Stimulated activated CD4-positive, alpha-beta T cell treated with anti-CD3 and anti-CD28 coated beads, Interleukin-1b, Interleukin-23, amount 100 ng/mL, for 24 hours (primary cell): ENCODE data around the gene RLN3.
"Not testable (repeated sequence)": the region's sequence is repeated elsewhere in the genome, so short reads cannot be mapped to it uniquely, and the experiment has no call there.

Experiments used
- DNase-seq, 4 experiments: peaks; one replicate each; pipeline ENCODE4 v3.0.0-alpha.2; 2020; ENCODE audit warnings: low read depth in 4 of 4, low spot score in 1 of 4

Gene RLN3

DNA sequence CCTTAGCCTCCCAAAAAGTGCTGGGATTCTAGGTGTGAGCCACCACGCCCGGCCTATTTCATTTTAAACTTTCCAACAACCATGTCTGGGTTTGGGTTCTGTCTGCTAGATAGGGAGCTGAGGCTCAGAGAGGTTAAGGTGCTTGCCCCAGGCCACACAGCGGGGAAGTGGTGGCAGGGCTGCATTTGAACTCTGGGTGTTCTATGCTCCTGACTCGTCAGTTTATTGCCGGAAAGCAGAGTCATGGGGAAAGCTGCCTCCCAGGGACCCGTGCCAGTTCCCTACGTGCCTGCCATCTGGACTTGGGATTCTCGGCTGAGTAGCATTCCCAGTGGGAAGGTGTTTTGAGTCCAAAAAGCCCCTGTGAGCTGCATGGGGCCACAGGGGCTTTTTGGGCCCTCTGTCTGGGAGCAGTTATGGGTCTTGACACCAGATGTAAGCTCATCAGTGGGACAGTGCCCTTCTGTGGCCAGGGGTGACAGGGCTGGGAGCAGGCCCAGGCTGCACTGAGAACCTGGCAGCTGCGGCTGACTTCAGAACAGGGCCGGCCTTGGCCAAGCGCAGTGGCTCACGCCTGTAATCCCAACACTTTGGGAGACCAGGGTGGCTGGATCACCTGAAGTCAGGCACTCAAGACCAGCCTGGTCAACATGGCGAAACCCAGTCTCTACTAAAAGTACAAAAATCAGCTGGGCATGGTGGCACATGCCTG lies 32.8 kb upstream of the RLN3 start:
- DNase-seq: no peak

DNA sequence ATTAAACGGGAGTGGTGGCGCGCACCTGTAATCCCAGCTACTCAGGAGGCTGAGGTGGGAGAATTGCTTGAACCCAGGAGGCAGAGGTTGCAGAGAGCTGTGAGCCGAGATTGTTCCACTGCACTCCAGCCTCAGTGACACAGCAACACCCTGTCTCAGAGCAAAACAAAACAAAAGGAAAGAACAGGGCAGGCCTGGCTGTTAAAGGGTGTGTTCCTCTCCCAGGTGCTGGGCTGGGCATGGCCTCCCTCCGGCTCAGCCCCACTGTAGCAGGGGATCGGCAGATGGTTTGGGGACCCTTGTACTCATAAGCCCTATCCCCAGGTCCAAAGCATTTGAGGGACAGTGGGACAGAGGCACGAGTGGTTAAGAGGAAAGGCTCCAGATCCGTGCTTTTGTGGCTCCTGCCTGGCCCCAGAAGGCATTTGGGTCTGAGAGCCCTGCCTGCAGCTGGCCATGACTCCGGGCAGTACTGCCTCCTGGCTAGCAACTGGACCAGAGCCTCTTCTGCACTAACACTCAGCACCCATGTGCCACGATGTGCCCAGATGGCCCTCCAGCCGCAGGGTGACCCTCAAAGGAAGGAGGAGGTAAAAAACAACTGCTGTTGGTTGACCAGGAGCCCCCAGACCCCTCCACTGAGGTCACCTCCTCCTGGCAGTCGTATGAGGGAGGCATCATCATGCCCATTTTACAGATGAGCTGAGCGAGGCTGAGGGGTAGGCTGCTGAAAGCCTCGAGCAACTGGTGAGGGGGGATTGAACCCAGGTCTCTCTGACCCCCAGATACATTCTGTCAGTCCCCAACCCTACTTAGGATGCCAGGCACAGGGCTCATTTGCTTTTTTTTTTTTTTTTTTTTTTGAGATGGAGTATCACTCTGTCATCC lies 31.8 kb upstream of the RLN3 start:
- DNase-seq: no peak

DNA sequence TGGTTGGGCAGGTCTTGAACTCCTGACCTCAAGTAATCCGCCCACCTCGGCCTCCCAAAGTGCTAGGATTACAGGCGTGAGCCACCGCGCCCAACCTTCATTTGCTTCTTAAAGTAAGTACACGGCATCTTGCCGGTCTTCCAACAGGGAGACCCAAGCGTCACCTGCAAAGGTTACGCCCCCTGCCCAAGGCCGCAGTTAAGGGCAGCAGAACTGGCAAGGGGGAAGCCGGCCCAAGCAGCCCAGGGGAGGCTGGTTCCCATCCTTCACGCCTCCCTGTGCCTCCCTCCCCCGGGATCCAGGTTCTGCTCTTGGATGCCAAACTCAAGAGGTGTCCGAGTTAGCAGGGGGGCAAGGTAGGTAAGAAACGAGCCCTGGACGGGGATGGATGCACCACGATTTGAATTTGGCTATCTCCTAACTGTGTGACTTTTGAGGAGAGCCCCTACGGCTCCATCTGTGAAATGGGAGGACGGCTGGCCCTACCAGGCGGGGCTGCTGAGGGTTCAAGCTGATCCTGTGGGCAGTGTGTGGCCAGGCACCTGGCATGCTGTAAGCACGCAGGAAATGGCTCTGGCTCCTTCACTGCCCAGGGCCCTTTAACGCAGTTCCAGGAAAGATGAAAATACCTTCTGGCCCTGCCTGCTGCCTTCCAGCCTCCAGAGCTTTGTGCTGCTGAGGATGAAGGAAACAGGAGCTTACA lies 30.9 kb upstream of the RLN3 start:
- no peak for DNase-seq

DNA sequence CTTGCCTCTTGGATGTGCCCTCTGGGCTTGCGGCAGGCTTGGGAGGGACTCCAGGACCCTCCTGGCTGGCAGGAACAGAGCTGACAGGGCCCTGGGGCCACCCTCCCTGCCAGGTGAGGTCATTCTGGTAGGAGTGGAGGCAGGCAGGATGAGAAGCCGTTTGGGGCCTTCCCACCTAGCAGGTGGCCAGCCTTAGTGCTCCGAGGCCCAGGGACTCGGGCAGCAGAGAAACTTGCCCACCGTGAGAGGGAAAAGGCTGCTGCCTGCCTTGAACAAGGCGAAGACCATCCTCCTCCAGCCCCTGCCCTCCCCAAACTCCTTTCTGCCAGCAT lies 30.4 kb upstream of the RLN3 start:
- DNase-seq: no peak

DNA sequence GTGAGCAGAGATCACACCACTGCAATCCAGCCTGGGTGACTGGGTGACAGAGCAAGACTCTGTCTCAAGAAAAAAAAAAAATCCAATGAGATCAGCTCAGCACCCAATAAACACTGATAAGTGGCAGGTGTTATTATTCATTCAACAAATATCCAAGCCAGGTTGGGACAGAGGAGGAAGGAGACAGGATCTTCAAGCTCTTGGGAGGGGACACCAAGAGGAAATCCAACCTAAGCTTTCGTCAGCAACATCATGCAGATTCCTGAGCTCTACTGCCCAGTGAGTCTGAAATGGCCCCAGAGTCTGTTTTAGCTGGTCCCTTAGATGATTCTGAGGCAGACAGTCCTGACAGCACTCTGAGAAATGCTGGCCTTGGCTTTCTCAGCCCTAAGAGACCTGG lies 29.5 kb upstream of the RLN3 start:
- DNase-seq: no peak

DNA sequence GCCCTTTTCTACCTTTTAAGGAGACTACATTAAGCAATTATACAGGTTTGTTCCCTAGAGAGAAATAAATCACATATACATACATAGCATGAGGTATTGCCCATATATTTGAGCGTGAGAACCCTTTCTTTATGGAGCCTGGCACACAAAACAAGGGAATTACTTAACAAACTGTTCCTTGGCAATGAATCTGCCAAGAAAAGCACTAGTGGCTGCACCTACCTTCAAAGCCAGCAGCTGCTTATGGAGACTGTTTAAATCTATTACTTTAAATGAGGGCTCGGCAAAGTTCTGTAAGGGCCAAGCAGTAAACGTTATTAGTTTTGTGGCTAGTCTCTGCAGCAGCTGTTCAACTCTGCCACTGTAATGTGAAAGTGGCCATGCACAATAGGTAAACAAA lies 28.9 kb upstream of the RLN3 start:
- DNase-seq: no peak

DNA sequence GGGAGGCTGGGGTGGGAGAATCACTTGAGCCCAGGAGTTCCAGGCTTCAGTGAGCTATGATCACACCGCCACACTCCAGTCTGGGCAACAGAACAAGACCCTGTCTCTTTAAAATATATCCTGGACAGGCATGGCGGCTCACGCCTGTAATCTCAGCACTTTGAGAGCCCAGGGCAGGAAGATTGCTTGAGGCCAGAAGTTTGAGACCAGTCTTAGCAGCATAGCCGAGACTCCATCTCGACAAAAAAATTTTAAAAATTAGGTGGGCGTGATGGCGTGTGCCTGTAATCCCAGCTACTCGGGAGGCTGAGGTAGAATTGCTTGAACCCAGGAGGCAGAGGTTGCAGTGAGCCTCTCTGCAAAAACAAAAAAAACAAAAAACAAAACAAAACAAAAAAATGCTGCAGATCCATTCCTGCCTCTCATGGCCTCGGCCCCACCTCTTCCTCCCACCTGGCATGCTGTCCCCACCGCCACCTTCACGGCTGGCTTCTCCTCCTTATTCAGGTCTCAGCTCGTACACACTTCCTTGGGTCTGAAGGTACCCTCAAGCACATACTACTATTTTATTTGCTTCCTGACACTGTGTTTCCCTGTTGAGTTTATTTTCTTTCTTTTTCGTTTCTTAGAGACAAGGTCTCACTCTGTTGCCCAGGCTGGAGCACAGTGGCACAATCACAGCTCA lies 27.1 kb upstream of the RLN3 start:
- DNase-seq: no peak

DNA sequence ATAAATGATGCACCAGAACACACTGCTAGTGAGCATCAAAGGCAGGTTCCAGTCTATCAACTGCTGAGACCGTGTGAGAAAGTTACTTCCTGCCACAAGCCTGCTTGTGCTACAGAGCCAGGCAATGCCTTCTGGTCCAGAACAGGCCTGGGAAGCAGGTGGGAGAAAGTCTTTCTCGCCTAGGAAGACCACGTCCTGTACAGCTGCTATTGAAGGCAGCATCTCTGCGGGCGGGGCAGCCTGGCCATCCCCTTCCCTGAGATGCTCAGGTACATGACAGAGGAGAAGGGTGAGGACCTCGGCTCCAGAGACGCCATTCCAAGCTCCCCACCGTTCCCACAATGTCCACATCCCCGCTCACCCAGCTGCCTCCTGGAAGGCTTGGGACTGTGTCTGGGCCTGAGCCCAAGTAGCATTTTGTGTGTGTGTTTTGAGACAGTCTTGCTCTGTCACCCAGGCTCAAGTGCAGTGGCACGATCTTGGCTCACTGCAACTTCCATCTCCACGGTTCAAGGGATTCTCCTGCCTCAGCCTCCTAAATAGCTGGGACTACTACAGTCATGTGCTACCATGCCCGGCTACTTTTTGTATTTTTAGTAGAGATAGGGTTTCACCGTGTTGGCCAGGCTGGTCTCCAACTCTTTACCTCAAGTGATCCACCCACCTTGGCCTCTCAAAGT lies 25.2 kb upstream of the RLN3 start:
- DNase-seq: no peak

DNA sequence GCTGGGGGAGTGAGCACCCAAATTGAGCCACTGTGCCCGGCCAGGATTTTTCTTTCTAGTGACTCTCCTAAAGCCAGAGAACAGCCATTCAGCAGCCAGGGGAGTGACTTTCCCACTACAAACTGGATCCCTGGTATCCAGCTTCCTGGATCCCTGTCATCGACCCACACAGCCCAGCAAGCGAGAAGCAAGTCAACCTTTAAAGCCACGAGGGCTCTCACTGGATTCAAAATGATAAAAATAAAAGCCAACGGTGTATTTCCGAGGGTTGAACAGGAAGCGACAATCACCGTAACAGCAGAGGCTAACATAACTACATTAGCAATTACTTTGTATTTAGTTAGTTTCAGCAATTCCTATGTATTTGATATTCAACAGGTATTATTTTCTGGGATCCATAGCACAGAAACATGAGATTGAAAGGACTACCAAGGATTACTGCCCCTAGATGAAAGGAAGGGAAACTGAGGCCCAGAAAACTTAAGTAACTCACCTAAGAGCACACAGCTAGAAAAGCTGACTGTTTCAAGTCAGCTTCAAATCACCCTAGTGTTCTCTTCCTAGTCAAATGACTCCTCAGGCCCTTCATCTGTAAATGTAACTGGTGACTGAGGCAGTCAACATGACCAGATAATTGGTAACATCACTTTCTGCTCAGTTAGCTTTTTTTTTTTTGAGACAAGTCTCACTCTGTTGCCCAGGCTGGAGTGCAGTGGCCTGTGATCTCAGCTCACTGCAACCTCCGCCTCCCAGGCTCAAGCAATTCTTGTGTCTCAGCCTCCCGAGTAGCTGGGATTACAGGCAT lies 24.5 kb upstream of the RLN3 start:
- no peak for DNase-seq

DNA sequence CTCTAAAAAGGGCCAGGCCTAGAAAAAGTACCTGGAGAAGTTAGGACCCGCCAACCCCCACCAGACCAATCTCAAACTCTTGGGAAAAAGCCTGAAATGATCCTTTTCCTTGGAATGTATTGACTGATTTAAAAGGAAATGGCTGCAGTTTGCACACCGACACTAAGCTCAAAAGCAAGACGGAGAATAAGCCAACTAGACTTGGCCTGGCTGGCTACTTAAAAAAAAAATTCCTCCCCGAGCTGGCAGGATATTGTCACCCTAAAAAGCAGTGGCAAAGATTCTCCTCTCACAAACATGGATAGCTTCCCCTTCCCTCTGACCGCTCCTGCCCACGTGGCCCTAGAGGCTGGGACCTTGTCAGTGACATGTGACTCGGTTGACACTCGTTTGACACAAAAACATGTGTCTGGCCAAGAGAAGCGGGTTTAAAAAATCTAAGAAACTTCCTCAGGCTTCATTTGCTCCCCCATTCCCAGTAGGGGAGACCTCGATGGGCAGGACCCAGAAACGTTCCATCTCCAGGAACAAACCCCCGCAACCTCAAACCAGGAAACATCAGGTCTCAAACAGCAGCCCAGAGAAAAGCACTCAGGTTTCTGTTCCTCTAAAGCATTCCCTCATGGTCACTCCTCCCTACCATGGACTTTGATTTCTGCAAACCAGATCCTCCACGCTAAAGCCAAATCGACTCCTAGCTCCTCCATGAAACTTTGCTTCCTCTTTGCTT lies 23.2 kb upstream of the RLN3 start:
- DNase-seq: no peak

DNA sequence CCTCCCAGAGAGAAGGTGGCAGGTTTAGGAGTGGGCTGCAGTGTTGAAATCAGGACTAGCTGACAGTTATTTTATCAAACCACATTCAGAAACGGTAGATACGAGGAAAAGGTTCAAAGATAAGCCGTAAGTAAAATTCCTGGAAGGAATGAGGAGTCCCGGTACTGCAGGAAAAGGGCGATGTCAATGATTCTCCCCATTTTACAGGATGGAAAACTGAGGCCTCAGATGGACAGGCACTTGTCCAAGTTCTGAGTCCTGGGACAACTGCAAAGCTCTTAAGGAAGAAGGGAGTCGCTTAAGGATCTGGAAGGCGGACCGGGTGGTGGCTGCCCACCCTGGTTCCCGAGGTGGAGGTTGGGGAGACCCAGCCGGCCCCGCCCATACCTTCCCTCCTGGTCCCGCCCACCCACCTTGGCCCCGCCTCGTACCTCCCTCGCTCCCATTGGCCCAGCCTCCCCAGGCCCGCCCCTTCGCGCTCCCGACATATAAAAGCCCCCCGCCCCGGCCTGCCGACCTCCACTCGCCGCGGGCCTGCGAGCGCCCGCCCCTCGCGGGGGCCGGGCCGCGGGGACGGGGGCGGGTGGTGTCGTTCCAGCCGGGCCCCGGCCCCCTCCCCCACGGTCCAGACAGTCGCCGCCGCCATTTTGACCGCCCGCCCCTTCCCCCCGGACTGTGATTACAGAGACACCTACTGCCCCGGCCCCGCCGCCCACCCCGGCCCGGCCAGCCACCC lies 22.4 kb upstream of the RLN3 start:
- peak; percentile 80 to 91 (median 87) for DNase-seq

DNA sequence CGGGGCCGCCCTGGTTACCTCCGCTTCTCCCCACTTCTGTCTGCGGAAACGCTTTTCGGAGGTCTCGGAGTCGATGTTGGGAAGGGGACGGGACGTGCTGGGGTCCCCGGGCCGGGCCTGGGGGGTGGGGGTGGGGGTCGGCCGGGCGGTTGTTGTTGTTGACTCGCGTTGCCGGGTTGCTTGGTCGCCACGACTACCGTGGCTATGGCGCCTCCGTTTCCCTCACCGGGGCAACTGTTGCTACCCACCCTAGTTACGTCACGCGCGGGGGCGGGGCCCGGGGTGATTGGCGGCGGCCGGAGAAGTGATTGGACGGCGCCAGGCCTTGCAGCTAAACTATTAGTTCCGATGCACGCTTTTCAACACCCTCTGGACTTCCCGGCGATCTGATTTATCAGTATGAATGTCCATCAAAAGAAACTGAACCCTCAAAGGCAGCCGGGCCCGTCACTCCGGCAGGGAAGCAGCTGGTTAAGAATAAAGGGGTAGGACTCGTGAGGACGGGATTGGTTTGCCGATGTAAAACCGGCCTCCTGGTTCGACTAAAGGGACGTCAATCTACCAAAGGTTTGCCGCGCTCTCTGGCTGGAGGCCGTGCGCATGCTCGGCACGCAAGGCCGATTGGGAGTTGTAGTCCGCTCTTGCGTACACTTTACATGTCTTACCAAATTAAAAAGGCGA lies 21.7 kb upstream of the RLN3 start, which contains the start of gene RFX1:
TSS of gene RFX1 (minus strand) at position 236 of the 681 bp plus-strand sequence. CDS start 12,477 bp downstream, outside the sequence.
- peak; percentile 99 to 100 (median 100) for DNase-seq

DNA sequence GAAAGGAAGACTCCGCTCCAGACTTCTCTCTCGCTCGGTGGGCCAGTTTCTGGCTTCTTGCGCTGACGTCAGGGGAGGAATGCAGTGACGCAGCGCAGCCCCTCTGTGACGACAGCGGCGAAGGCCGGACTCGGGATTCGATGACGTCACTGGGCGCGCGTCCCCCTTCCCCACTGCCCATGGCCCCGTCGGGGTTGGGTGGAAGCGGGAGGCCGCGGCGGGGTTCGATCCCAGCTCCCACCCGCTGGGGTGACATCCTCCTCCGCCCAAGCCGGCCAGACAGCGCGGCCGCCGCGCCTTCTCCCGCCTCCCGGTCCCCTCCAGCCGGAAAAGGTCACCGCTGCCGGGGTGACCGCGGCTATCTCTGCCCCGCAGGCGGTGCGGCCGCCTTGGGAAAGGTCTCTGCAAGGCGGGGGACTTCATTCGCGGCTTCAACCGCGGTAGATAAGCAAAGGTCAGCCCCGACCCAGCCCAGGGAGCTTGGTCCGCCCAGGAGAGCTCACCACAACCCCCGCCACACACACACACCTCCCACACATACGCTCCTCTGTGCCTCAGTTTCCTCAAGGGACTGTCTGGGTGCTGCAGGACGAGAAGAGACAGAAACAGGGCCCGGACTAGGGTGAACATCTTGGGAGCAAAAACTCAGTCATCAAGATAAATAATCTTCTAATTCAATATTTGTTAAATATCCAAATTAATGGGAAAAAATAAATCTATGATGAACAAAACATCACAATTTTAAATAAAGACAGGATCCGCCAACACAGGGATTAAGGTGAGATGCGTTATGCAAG lies 21.0 kb upstream of the RLN3 start:
- DNase-seq: peak in 1 of 4 experiments; percentile 77

DNA sequence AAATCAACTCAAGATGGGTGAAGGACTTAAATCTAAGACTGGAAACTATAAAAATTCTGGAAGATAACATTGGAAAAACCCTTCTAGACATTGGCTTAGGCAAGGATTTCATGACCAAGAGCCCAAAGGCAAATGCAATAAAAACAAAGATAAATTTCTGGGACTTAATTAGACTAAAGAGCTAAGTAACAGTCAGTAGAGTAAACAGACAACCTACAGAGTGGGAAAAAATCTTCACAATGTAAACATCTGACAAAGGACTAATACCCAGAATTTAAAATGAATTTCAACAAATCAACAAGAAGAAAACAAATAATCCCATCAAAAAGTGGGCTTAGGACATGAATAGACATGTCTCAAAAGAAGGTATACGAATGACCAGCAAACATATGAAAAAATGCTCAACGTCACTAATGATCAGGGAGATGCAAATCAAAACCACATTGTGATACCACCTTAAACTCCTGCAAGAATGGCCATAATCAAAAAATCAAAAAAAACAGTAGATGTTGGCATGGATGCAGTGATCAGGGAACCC lies 15.5 kb upstream of the RLN3 start:
- DNase-seq: no peak

DNA sequence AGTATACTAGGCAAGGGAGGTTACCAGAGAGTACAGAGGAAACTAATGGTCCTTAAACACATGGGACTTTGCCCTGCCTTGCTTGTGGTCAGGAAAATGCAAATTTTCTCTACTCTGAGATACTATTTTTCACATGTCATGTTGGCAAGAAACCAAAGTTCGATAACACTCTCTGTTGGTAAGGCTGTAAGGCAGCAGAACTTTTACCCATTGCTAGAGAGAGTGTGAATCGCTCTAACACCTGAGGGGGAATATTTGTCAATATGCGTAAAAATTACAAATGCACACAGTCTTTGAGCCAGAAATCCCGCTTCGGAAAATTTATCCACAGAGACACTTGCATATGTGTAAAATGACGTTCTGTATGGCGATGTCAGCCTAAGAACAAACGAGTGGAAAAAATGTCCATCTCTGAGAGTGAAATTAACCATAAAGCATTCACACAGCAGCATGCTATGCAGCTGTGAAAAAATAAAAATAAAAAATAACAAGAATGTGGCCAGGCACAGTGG lies 12.4 kb upstream of the RLN3 start:
- DNase-seq: no peak

DNA sequence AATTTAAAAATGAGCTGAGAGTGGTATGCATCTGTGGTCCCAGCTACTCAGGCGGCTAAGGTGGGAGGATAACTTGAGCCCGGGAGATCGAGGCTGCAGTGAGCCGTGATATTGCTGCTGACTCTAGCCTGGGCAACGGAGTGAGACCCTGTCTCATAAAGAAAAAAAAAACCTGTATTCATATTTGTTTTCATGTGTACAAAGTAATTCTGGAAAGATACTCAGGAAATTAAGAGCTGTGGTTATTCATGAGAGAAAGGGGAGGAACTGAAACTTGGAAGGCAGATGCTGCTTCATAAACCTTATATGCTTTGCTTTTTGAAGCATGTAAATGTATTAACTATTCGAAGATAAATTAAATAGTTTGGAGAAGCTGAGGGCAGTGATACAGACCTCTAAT lies 8.8 kb upstream of the RLN3 start:
- DNase-seq: no peak

DNA sequence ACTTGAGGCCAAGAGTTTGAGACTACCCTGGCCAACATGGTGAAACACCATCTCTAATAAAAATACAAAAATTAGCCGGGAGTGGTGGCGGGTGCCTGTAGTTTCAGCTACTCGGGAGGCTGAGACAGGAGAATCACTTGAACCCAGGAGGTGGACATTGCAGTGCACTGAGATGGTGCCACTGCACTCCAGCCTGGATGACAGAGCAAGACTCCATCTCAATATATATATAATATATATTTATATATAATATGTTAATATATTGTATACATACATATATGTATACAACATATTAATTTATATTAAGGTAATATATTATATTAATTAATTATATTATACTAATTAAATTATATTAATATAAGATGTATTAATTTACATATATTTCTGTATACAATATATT lies 8.2 kb upstream of the RLN3 start:
- not testable (repeated sequence) for DNase-seq
